Islet precursor cell (in vitro differentiated cells): ENCODE data around the gene PKDCC.
"Not testable (repeated sequence)": the region's sequence is repeated elsewhere in the genome, so short reads cannot be mapped to it uniquely, and the experiment has no call there.

Source experiments
- DNase-seq: peaks from one replicate; pipeline ENCODE4 v3.0.0-alpha.2; 2018

The PKDCC gene

GRCh38 chr2:42031281-42032223 is 16.3 kb upstream of the PKDCC start:
- peak; percentile 5 for DNase-seq

GRCh38 chr2:42032224-42032620 is 15.6 kb upstream of the PKDCC start:
- no peak for DNase-seq

GRCh38 chr2:42032745-42033144 is 15.1 kb upstream of the PKDCC start:
- no peak for DNase-seq

- not testable (repeated sequence) for DNase-seq
Measured at GRCh38 chr2:42034096-42034495, 13.7 kb upstream of the PKDCC start.

- DNase-seq, result peak; percentile 76
Measured at GRCh38 chr2:42035241-42035640, 12.6 kb upstream of the PKDCC start.

- DNase-seq, result no peak
Measured at GRCh38 chr2:42036413-42036812, 11.4 kb upstream of the PKDCC start.

GRCh38 chr2:42036940-42037339 is 10.9 kb upstream of the PKDCC start:
- no peak for DNase-seq

- DNase-seq, result no peak
Measured at GRCh38 chr2:42040643-42041278, 7.1 kb upstream of the PKDCC start.

- no peak for DNase-seq
Measured at GRCh38 chr2:42041377-42042127, 6.3 kb upstream of the PKDCC start.

GRCh38 chr2:42042631-42043355 is 5.0 kb upstream of the PKDCC start:
- DNase-seq, result no peak

- no peak for DNase-seq
Measured at GRCh38 chr2:42043789-42044394, 3.9 kb upstream of the PKDCC start.

- peak; percentile 52 for DNase-seq
Measured at GRCh38 chr2:42044939-42045338, 2.9 kb upstream of the PKDCC start.

GRCh38 chr2:42045352-42045751 is 2.5 kb upstream of the PKDCC start:
- DNase-seq, result peak; percentile 51

- DNase-seq, result peak; percentile 68
Measured at GRCh38 chr2:42045848-42046748, 1.7 kb upstream of the PKDCC start.

- DNase-seq, result peak; percentile 90
Measured at GRCh38 chr2:42046819-42047487, 868 bp upstream of the PKDCC start.

GRCh38 chr2:42048299-42049220 is 739 bp downstream of the PKDCC start:
- DNase-seq, result peak; percentile 66

GRCh38 chr2:42049221-42050009 is 1.6 kb downstream of the PKDCC start:
- peak; percentile 51 for DNase-seq

GRCh38 chr2:42050010-42050702 is 2.3 kb downstream of the PKDCC start:
- DNase-seq, result peak; percentile 52
